GM23338 (cell line): ENCODE results near the gene IQCE.

ENCODE experiments used
- CREB1 ChIP-seq: fragments of 250-450 bp; sonication (Bioruptor Pico); IDR thresholded peaks from 2 replicates; pipeline ENCODE4 v1.5.0; 2020; ENCODE audit warnings: low read depth, mild to moderate bottlenecking, moderate library complexity
- EZH2 ChIP-seq: fragments of 200-600 bp; sonication (generic); IDR thresholded peaks from one replicate; pipeline ENCODE4 v1.8.0; 2017; ENCODE audit warnings: antibody characterized with exemption, mild to moderate bottlenecking, low read depth; ENCODE audit not compliant: unreplicated experiment
- EZH2phosphoT487 ChIP-seq: fragments of 200-600 bp; sonication (generic); IDR thresholded peaks from one replicate; pipeline ENCODE4 v1.8.1; 2018; ENCODE audit warnings: antibody characterized with exemption; ENCODE audit not compliant: unreplicated experiment
- JUNB ChIP-seq: IDR thresholded peaks from one replicate; pipeline ENCODE4 v1.6.1; 2016; ENCODE audit warnings: antibody characterized with exemption; ENCODE audit not compliant: unreplicated experiment
- POLR2AphosphoS5 ChIP-seq: IDR thresholded peaks from 2 replicates; pipeline ENCODE4 v1.6.1; 2016; ENCODE audit warnings: antibody characterized with exemption, low read depth
- ZNF114 ChIP-seq: fragments of 250-450 bp; sonication (Bioruptor Pico); IDR thresholded peaks from 2 replicates; pipeline ENCODE4 v1.5.0; 2020; ENCODE audit warnings: mild to moderate bottlenecking, moderate library complexity
- ZNF331 ChIP-seq: fragments of 250-450 bp; sonication (Bioruptor Pico); IDR thresholded peaks from 2 replicates; pipeline ENCODE4 v1.5.0; 2020; ENCODE audit warnings: low read depth, mild to moderate bottlenecking, moderate library complexity
- TF ChIP-seq, protein P1 (sequence below), 2 experiments: fragments of 200-600 bp in 1 of 2; sonication (generic) in 1 of 2; conservative IDR thresholded peaks; 2 replicates each; pipeline versions ENCODE4 v1.5.1 to v1.6.1; 2016 to 2017; ENCODE audit warnings: antibody characterized with exemption in 2 of 2, low read depth in 2 of 2, mild to moderate bottlenecking in 2 of 2, moderate library complexity in 1 of 2
- TF ChIP-seq, protein P2 (sequence below): IDR thresholded peaks from one replicate; pipeline ENCODE4 v1.6.1; 2018; ENCODE audit warnings: antibody characterized with exemption; ENCODE audit not compliant: unreplicated experiment
- TF ChIP-seq, protein P3 (sequence below): IDR thresholded peaks from 2 replicates; pipeline ENCODE4 v1.6.1; 2016; ENCODE audit warnings: antibody characterized with exemption
- TF ChIP-seq, protein P4 (sequence below): fragments of 250-450 bp; sonication (Bioruptor Pico); IDR thresholded peaks from 2 replicates; pipeline ENCODE4 v1.5.0; 2020; ENCODE audit warnings: mild to moderate bottlenecking, moderate library complexity

DNA sequence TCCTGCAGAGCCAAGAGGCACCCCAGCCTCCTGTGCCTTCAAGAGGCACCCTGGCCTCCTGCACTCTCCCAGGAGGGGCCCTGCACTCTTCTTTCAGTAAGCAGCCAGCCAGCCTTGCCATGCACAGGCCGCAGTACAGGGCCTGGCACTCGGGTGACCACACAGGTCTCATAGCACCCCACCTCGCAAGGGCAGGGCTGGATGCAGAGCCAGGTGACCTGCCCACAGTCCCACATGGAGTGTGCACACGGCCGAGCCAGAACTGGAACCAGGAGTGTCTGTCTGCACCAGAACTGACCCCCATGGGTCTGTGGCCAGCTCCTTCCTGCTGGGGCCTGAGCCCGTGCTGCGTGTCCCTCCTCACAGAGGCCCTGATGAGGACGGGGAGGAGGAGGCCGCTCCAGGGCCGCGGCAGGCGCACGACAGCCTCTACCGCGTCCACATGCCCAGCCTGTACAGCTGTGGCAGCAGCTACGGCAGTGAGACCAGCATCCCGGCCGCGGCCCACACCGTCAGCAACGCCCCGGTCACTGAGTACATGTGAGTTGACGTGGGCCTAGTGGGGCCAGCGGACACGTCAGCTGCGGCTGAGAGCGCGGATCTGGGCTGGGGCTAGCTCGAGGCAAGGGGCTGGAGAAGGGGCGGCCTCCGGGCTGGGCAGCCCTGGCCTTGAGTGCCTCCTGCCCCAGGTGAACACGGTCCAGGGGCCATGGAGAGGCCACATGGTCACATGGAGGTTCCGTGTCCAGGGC lies 99.3 kb downstream of the IQCE start:
- TF ChIP-seq, protein P1, sequence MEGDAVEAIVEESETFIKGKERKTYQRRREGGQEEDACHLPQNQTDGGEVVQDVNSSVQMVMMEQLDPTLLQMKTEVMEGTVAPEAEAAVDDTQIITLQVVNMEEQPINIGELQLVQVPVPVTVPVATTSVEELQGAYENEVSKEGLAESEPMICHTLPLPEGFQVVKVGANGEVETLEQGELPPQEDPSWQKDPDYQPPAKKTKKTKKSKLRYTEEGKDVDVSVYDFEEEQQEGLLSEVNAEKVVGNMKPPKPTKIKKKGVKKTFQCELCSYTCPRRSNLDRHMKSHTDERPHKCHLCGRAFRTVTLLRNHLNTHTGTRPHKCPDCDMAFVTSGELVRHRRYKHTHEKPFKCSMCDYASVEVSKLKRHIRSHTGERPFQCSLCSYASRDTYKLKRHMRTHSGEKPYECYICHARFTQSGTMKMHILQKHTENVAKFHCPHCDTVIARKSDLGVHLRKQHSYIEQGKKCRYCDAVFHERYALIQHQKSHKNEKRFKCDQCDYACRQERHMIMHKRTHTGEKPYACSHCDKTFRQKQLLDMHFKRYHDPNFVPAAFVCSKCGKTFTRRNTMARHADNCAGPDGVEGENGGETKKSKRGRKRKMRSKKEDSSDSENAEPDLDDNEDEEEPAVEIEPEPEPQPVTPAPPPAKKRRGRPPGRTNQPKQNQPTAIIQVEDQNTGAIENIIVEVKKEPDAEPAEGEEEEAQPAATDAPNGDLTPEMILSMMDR (conservative IDR thresholded peaks at IDR 0.05; ENCODE audit: low read depth in 2 of 2), result no peak
- TF ChIP-seq POLR2AphosphoS5, result no peak; the same call in 1 of the 2 replicates
- TF ChIP-seq EZH2phosphoT487, result no peak
- TF ChIP-seq, protein P2, sequence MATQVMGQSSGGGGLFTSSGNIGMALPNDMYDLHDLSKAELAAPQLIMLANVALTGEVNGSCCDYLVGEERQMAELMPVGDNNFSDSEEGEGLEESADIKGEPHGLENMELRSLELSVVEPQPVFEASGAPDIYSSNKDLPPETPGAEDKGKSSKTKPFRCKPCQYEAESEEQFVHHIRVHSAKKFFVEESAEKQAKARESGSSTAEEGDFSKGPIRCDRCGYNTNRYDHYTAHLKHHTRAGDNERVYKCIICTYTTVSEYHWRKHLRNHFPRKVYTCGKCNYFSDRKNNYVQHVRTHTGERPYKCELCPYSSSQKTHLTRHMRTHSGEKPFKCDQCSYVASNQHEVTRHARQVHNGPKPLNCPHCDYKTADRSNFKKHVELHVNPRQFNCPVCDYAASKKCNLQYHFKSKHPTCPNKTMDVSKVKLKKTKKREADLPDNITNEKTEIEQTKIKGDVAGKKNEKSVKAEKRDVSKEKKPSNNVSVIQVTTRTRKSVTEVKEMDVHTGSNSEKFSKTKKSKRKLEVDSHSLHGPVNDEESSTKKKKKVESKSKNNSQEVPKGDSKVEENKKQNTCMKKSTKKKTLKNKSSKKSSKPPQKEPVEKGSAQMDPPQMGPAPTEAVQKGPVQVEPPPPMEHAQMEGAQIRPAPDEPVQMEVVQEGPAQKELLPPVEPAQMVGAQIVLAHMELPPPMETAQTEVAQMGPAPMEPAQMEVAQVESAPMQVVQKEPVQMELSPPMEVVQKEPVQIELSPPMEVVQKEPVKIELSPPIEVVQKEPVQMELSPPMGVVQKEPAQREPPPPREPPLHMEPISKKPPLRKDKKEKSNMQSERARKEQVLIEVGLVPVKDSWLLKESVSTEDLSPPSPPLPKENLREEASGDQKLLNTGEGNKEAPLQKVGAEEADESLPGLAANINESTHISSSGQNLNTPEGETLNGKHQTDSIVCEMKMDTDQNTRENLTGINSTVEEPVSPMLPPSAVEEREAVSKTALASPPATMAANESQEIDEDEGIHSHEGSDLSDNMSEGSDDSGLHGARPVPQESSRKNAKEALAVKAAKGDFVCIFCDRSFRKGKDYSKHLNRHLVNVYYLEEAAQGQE, result no peak
- TF ChIP-seq EZH2, result no peak
- TF ChIP-seq JUNB, result no peak
- no peak for TF ChIP-seq CREB1 (CRISPR knock-in tag)
- TF ChIP-seq, protein P3, sequence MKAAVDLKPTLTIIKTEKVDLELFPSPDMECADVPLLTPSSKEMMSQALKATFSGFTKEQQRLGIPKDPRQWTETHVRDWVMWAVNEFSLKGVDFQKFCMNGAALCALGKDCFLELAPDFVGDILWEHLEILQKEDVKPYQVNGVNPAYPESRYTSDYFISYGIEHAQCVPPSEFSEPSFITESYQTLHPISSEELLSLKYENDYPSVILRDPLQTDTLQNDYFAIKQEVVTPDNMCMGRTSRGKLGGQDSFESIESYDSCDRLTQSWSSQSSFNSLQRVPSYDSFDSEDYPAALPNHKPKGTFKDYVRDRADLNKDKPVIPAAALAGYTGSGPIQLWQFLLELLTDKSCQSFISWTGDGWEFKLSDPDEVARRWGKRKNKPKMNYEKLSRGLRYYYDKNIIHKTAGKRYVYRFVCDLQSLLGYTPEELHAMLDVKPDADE, result no peak
- TF ChIP-seq, protein P4, sequence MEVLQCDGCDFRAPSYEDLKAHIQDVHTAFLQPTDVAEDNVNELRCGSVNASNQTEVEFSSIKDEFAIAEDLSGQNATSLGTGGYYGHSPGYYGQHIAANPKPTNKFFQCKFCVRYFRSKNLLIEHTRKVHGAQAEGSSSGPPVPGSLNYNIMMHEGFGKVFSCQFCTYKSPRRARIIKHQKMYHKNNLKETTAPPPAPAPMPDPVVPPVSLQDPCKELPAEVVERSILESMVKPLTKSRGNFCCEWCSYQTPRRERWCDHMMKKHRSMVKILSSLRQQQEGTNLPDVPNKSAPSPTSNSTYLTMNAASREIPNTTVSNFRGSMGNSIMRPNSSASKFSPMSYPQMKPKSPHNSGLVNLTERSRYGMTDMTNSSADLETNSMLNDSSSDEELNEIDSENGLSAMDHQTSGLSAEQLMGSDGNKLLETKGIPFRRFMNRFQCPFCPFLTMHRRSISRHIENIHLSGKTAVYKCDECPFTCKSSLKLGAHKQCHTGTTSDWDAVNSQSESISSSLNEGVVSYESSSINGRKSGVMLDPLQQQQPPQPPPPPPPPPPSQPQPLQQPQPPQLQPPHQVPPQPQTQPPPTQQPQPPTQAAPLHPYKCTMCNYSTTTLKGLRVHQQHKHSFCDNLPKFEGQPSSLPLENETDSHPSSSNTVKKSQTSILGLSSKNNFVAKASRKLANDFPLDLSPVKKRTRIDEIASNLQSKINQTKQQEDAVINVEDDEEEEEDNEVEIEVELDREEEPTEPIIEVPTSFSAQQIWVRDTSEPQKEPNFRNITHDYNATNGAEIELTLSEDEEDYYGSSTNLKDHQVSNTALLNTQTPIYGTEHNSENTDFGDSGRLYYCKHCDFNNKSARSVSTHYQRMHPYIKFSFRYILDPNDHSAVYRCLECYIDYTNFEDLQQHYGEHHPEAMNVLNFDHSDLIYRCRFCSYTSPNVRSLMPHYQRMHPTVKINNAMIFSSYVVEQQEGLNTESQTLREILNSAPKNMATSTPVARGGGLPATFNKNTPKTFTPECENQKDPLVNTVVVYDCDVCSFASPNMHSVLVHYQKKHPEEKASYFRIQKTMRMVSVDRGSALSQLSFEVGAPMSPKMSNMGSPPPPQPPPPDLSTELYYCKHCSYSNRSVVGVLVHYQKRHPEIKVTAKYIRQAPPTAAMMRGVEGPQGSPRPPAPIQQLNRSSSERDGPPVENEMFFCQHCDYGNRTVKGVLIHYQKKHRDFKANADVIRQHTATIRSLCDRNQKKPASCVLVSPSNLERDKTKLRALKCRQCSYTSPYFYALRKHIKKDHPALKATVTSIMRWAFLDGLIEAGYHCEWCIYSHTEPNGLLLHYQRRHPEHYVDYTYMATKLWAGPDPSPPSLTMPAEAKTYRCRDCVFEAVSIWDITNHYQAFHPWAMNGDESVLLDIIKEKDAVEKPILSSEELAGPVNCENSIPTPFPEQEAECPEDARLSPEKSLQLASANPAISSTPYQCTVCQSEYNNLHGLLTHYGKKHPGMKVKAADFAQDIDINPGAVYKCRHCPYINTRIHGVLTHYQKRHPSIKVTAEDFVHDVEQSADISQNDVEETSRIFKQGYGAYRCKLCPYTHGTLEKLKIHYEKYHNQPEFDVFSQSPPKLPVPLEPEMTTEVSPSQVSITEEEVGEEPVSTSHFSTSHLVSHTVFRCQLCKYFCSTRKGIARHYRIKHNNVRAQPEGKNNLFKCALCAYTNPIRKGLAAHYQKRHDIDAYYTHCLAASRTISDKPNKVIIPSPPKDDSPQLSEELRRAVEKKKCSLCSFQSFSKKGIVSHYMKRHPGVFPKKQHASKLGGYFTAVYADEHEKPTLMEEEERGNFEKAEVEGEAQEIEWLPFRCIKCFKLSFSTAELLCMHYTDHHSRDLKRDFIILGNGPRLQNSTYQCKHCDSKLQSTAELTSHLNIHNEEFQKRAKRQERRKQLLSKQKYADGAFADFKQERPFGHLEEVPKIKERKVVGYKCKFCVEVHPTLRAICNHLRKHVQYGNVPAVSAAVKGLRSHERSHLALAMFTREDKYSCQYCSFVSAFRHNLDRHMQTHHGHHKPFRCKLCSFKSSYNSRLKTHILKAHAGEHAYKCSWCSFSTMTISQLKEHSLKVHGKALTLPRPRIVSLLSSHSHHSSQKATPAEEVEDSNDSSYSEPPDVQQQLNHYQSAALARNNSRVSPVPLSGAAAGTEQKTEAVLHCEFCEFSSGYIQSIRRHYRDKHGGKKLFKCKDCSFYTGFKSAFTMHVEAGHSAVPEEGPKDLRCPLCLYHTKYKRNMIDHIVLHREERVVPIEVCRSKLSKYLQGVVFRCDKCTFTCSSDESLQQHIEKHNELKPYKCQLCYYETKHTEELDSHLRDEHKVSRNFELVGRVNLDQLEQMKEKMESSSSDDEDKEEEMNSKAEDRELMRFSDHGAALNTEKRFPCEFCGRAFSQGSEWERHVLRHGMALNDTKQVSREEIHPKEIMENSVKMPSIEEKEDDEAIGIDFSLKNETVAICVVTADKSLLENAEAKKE (CRISPR knock-in tag), result no peak
- no peak for TF ChIP-seq ZNF114
- TF ChIP-seq ZNF331, result no peak
